Measurements from ENCODE around the gene CADPS2. TPM values are rescaled to one million over a fixed set of nuclear protein-coding genes. Genes with fewer than 3 reads are reported as not detected.

Gene CADPS2
- total and polyA plus RNA-seq, 4 donors: 5.9 to 23.8 (median 11.0) TPM

GRCh38 chr7:122468945-122469344 is 417.3 kb downstream of the CADPS2 start:
- Histone ChIP-seq H3K9me3 (ENCODE audit: control insufficient read depth, low read length) (no peaks in the 10 kb centered on the region), H3K36me3 (ENCODE audit: control insufficient read depth in 1 of 2, insufficient read depth in 2 of 2, low read length in 1 of 2) (no peaks in the 10 kb centered on the region), H3K4me1 (ENCODE audit: control insufficient read depth in 1 of 2, insufficient read depth in 2 of 2, low read length in 2 of 2) (no peaks in the 10 kb centered on the region), H3K27me3 (ENCODE audit: control insufficient read depth in 1 of 2, insufficient read depth in 2 of 2, low read length in 1 of 2) (no peaks in the 10 kb centered on the region), H3K4me3 (ENCODE audit: low read length in 2 of 2) (no peak overlapping the region), H3K27ac (ENCODE audit: low read depth in 1 of 2, low read length in 2 of 2) (no peak overlapping the region)
- intact Hi-C loops (cut with DNase I): no loop called here
- DNase-seq (no peak), ATAC-seq (ENCODE audit: low FRiP score) (no peak)
- 43 to 47% methylated on average over 2 of the region's 2 CpGs for WGBS, 2 donors

- Histone ChIP-seq H3K4me1 (ENCODE audit: control insufficient read depth in 1 of 2, insufficient read depth in 2 of 2, low read length in 2 of 2) (no peaks in the 10 kb centered on the region), H3K27me3 (ENCODE audit: control insufficient read depth in 1 of 2, insufficient read depth in 2 of 2, low read length in 1 of 2) (no peaks in the 10 kb centered on the region), H3K4me3 (ENCODE audit: low read length in 2 of 2) (no peak overlapping the region), H3K9me3 (ENCODE audit: control insufficient read depth, low read length) (no peaks in the 10 kb centered on the region), H3K36me3 (ENCODE audit: control insufficient read depth in 1 of 2, insufficient read depth in 2 of 2, low read length in 1 of 2) (no peaks in the 10 kb centered on the region), H3K27ac (ENCODE audit: low read depth in 1 of 2, low read length in 2 of 2) (no peak overlapping the region)
- intact Hi-C loops (cut with DNase I): no loop called here
- no peak for DNase-seq
- WGBS, 2 donors: 59 to 67% methylated on average over 4 of the region's 4 CpGs
- no peak for ATAC-seq (ENCODE audit: low FRiP score)
Measured at GRCh38 chr7:122467661-122468449, 418.4 kb downstream of the CADPS2 start.

GRCh38 chr7:122465296-122465695 is 421.0 kb downstream of the CADPS2 start:
- Histone ChIP-seq H3K4me1 (ENCODE audit: control insufficient read depth in 1 of 2, insufficient read depth in 2 of 2, low read length in 2 of 2) (no peaks in the 10 kb centered on the region), H3K27me3 (ENCODE audit: control insufficient read depth in 1 of 2, insufficient read depth in 2 of 2, low read length in 1 of 2) (no peaks in the 10 kb centered on the region), H3K9me3 (ENCODE audit: control insufficient read depth, low read length) (no peaks in the 10 kb centered on the region), H3K36me3 (ENCODE audit: control insufficient read depth in 1 of 2, insufficient read depth in 2 of 2, low read length in 1 of 2) (no peaks in the 10 kb centered on the region), H3K27ac (ENCODE audit: low read depth in 1 of 2, low read length in 2 of 2) (no peak overlapping the region), H3K4me3 (ENCODE audit: low read length in 2 of 2) (no peak overlapping the region)
- 81 to 91% methylated on average over 7 of the region's 7 CpGs for WGBS, 2 donors
- intact Hi-C loops (cut with DNase I): no loop called here
- DNase-seq (no peak), ATAC-seq (ENCODE audit: low FRiP score) (no peak)

GRCh38 chr7:122463631-122464030 is 422.6 kb downstream of the CADPS2 start:
- 15 to 35% methylated on average over 1 of the region's 1 CpG for WGBS, 2 donors
- no peak overlapping the region for H3K4me3 ChIP-seq (ENCODE audit: low read length in 2 of 2)
- H3K27me3 ChIP-seq (ENCODE audit: control insufficient read depth in 1 of 2, insufficient read depth in 2 of 2, low read length in 1 of 2): no peaks in the 10 kb centered on the region
- ATAC-seq (ENCODE audit: low FRiP score) (no peak), DNase-seq (no peak)
- H3K27ac ChIP-seq (ENCODE audit: low read depth in 1 of 2, low read length in 2 of 2): no peak overlapping the region
- intact Hi-C loops (cut with DNase I): no loop called here
- no peaks in the 10 kb centered on the region for H3K4me1 ChIP-seq (ENCODE audit: control insufficient read depth in 1 of 2, insufficient read depth in 2 of 2, low read length in 2 of 2)
- no peaks in the 10 kb centered on the region for H3K36me3 ChIP-seq (ENCODE audit: control insufficient read depth in 1 of 2, insufficient read depth in 2 of 2, low read length in 1 of 2)
- H3K9me3 ChIP-seq (ENCODE audit: control insufficient read depth, low read length): no peaks in the 10 kb centered on the region

GRCh38 chr7:122460936-122461335 is 425.3 kb downstream of the CADPS2 start:
- no peak for ATAC-seq (ENCODE audit: low FRiP score)
- 68 to 70% methylated on average over 2 of the region's 2 CpGs for WGBS, 2 donors
- no peaks in the 10 kb centered on the region for H3K27me3 ChIP-seq (ENCODE audit: control insufficient read depth in 1 of 2, insufficient read depth in 2 of 2, low read length in 1 of 2)
- H3K9me3 ChIP-seq (ENCODE audit: control insufficient read depth, low read length): no peaks in the 10 kb centered on the region
- intact Hi-C loops (cut with DNase I): no loop called here
- no peak overlapping the region for H3K27ac ChIP-seq (ENCODE audit: low read depth in 1 of 2, low read length in 2 of 2)
- no peak for DNase-seq
- H3K4me3 ChIP-seq (ENCODE audit: low read length in 2 of 2): no peak overlapping the region
- no peaks in the 10 kb centered on the region for H3K36me3 ChIP-seq (ENCODE audit: control insufficient read depth in 1 of 2, insufficient read depth in 2 of 2, low read length in 1 of 2)
- H3K4me1 ChIP-seq (ENCODE audit: control insufficient read depth in 1 of 2, insufficient read depth in 2 of 2, low read length in 2 of 2): no peaks in the 10 kb centered on the region

- no peak overlapping the region for H3K27ac ChIP-seq (ENCODE audit: low read depth in 1 of 2, low read length in 2 of 2)
- no peaks in the 10 kb centered on the region for H3K36me3 ChIP-seq (ENCODE audit: control insufficient read depth in 1 of 2, insufficient read depth in 2 of 2, low read length in 1 of 2)
- H3K4me3 ChIP-seq (ENCODE audit: low read length in 2 of 2): no peak overlapping the region
- 21 to 44% methylated on average over 3 of the region's 3 CpGs for WGBS, 2 donors
- intact Hi-C loops (cut with DNase I): no loop called here
- H3K9me3 ChIP-seq (ENCODE audit: control insufficient read depth, low read length): no peaks in the 10 kb centered on the region
- no peak for DNase-seq
- no peak for ATAC-seq (ENCODE audit: low FRiP score)
- H3K27me3 ChIP-seq (ENCODE audit: control insufficient read depth in 1 of 2, insufficient read depth in 2 of 2, low read length in 1 of 2): no peaks in the 10 kb centered on the region
- H3K4me1 ChIP-seq (ENCODE audit: control insufficient read depth in 1 of 2, insufficient read depth in 2 of 2, low read length in 2 of 2): no peaks in the 10 kb centered on the region
Measured at GRCh38 chr7:122457969-122458368, 428.3 kb downstream of the CADPS2 start.

- H3K36me3 ChIP-seq (ENCODE audit: control insufficient read depth in 1 of 2, insufficient read depth in 2 of 2, low read length in 1 of 2): no peaks in the 10 kb centered on the region
- DNase-seq: no peak
- no peaks in the 10 kb centered on the region for H3K4me1 ChIP-seq (ENCODE audit: control insufficient read depth in 1 of 2, insufficient read depth in 2 of 2, low read length in 2 of 2)
- ATAC-seq (ENCODE audit: low FRiP score): no peak
- no peaks in the 10 kb centered on the region for H3K27me3 ChIP-seq (ENCODE audit: control insufficient read depth in 1 of 2, insufficient read depth in 2 of 2, low read length in 1 of 2)
- WGBS, 2 donors: 70 to 87% methylated on average over 3 of the region's 3 CpGs
- intact Hi-C loops (cut with DNase I): no loop called here
- H3K27ac ChIP-seq (ENCODE audit: low read depth in 1 of 2, low read length in 2 of 2): no peak overlapping the region
- H3K9me3 ChIP-seq (ENCODE audit: control insufficient read depth, low read length): no peaks in the 10 kb centered on the region
- H3K4me3 ChIP-seq (ENCODE audit: low read length in 2 of 2): no peak overlapping the region
Measured at GRCh38 chr7:122457325-122457724, 428.9 kb downstream of the CADPS2 start.

- Histone ChIP-seq H3K9me3 (ENCODE audit: control insufficient read depth, low read length) (no peaks in the 10 kb centered on the region), H3K4me1 (ENCODE audit: control insufficient read depth in 1 of 2, insufficient read depth in 2 of 2, low read length in 2 of 2) (no peaks in the 10 kb centered on the region), H3K27ac (ENCODE audit: low read depth in 1 of 2, low read length in 2 of 2) (no peak overlapping the region), H3K4me3 (ENCODE audit: low read length in 2 of 2) (no peak overlapping the region), H3K36me3 (ENCODE audit: control insufficient read depth in 1 of 2, insufficient read depth in 2 of 2, low read length in 1 of 2) (no peaks in the 10 kb centered on the region), H3K27me3 (ENCODE audit: control insufficient read depth in 1 of 2, insufficient read depth in 2 of 2, low read length in 1 of 2) (no peaks in the 10 kb centered on the region)
- no peak for ATAC-seq (ENCODE audit: low FRiP score)
- intact Hi-C loops (cut with DNase I): no loop called here
- 82 to 84% methylated on average over 4 of the region's 4 CpGs for WGBS, 2 donors
- DNase-seq: no peak
Measured at GRCh38 chr7:122454776-122455507, 431.3 kb downstream of the CADPS2 start.

GRCh38 chr7:122453432-122453831 is 432.8 kb downstream of the CADPS2 start:
- Histone ChIP-seq H3K36me3 (ENCODE audit: control insufficient read depth in 1 of 2, insufficient read depth in 2 of 2, low read length in 1 of 2) (no peaks in the 10 kb centered on the region), H3K4me1 (ENCODE audit: control insufficient read depth in 1 of 2, insufficient read depth in 2 of 2, low read length in 2 of 2) (no peaks in the 10 kb centered on the region), H3K4me3 (ENCODE audit: low read length in 2 of 2) (no peak overlapping the region), H3K9me3 (ENCODE audit: control insufficient read depth, low read length) (no peaks in the 10 kb centered on the region), H3K27ac (ENCODE audit: low read depth in 1 of 2, low read length in 2 of 2) (no peak overlapping the region), H3K27me3 (ENCODE audit: control insufficient read depth in 1 of 2, insufficient read depth in 2 of 2, low read length in 1 of 2) (no peaks in the 10 kb centered on the region)
- ATAC-seq (ENCODE audit: low FRiP score) (no peak), DNase-seq (no peak)
- intact Hi-C loops (cut with DNase I): no loop called here

Measured in aorta (tissue), 5 donors.